ENCODE measurements around the gene DPT. TPM values are rescaled to one million over a fixed set of nuclear protein-coding genes. Genes with fewer than 3 reads are reported as not detected.

Gene DPT
- total RNA-seq, 4 donors from 2014 or later = 7.2 to 23.6 (median 14.4) TPM

DNA sequence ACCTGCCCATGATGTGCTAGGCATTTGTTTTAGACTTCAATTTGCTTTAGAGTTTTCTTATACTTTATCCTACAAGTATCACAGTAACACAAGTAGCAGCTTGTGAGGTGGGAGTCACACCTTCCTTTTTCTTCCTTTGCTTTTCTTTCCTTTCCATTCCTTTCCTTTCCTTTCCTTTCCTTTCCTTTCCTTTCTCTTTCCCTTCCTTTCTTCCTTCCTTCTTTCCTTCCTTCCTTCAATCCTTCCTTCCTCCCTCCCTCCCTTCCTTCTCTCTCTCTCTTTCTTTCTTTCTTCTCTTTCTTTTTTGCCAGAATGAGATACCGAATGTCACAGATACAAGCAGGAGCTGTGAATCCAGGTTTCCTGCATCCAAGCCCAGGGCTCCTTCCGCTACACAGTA is 3.9 kb downstream of the DPT start:
- WGBS = 96% methylated on average over 2 of the region's 2 CpGs

DNA sequence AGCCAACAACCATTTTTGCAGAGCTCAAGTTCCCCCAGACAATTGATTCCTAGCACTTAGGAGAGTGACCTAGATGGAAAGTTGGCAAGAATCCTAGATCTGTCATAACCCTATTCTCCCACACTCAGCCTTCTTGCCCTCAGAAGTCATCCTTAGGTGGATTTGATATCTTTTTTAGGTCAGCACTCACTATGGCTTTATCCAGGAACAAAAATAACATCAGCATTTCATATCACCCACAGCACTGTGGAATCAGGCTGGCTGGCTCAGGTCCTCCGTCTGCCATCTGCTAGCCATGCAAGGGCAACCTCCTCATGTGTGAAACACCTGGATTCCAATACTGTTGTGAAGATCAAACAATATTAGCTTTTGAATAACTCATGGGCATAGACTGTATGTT is 6.0 kb downstream of the DPT start:
- Histone ChIP-seq H3K4me3 (no peak overlapping the region), H3K27me3 (no peaks in the 10 kb centered on the region), H3K4me1 (peaks cover 11% of the 10 kb centered on the region), H3K9me3 (no peaks in the 10 kb centered on the region), H3K36me3 (no peaks in the 10 kb centered on the region), H3K27ac (no peak overlapping the region)
- DNase-seq (ENCODE audit: low spot score in 2 of 2) = no peak
- TF ChIP-seq POLR2AphosphoS5 (IDR thresholded peaks at IDR 0.05) (no peak), POLR2A (IDR thresholded peaks at IDR 0.05) (no peak), EP300 (IDR thresholded peaks at IDR 0.05) (no peak)
- TF ChIP-seq, protein P1, sequence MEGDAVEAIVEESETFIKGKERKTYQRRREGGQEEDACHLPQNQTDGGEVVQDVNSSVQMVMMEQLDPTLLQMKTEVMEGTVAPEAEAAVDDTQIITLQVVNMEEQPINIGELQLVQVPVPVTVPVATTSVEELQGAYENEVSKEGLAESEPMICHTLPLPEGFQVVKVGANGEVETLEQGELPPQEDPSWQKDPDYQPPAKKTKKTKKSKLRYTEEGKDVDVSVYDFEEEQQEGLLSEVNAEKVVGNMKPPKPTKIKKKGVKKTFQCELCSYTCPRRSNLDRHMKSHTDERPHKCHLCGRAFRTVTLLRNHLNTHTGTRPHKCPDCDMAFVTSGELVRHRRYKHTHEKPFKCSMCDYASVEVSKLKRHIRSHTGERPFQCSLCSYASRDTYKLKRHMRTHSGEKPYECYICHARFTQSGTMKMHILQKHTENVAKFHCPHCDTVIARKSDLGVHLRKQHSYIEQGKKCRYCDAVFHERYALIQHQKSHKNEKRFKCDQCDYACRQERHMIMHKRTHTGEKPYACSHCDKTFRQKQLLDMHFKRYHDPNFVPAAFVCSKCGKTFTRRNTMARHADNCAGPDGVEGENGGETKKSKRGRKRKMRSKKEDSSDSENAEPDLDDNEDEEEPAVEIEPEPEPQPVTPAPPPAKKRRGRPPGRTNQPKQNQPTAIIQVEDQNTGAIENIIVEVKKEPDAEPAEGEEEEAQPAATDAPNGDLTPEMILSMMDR (IDR thresholded peaks at IDR 0.05) = no peak
- WGBS = 50% methylated on average over 1 of the region's 1 CpG

More for the DNA sequence above, 3.9 kb downstream of the DPT start:
- H3K36me3 ChIP-seq = no peaks in the 10 kb centered on the region
- H3K4me1 ChIP-seq = peaks cover 11% of the 10 kb centered on the region
- no peaks in the 10 kb centered on the region for H3K9me3 ChIP-seq
- no peak for TF ChIP-seq EP300 (IDR thresholded peaks at IDR 0.05)
- no peak for TF ChIP-seq POLR2AphosphoS5 (IDR thresholded peaks at IDR 0.05)
- no peak for TF ChIP-seq POLR2A (IDR thresholded peaks at IDR 0.05)
- TF ChIP-seq, protein P1 (IDR thresholded peaks at IDR 0.05) = no peak
- DNase-seq (ENCODE audit: low spot score in 2 of 2) = no peak
- H3K4me3 ChIP-seq = no peak overlapping the region
- H3K27me3 ChIP-seq = no peaks in the 10 kb centered on the region
- no peak overlapping the region for H3K27ac ChIP-seq

DNA sequence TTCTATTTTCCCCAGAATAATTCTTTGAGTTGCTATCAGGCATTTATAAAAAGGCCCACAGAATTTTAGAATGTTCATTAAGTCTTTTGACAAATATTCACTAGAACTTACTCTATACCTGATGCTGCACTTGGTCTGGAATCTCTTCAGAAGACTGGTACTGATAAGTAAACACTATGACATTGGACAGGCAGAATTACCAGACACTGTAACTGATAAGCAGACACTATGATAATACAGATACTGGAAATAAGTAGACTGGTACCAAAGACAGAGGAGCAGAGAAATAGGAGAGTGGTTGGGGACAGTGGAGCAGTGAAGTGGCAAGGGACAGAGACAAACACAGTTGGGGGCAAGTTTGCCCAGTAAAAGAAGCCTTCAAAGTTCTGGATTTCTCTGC is 8.2 kb downstream of the DPT start:
- no peak for DNase-seq (ENCODE audit: low spot score in 2 of 2)
- no peak for TF ChIP-seq POLR2A (IDR thresholded peaks at IDR 0.05)
- TF ChIP-seq, protein P1 (IDR thresholded peaks at IDR 0.05) = no peak
- no peak for TF ChIP-seq EP300 (IDR thresholded peaks at IDR 0.05)
- no peak for TF ChIP-seq POLR2AphosphoS5 (IDR thresholded peaks at IDR 0.05)
- no peaks in the 10 kb centered on the region for H3K36me3 ChIP-seq

DNA sequence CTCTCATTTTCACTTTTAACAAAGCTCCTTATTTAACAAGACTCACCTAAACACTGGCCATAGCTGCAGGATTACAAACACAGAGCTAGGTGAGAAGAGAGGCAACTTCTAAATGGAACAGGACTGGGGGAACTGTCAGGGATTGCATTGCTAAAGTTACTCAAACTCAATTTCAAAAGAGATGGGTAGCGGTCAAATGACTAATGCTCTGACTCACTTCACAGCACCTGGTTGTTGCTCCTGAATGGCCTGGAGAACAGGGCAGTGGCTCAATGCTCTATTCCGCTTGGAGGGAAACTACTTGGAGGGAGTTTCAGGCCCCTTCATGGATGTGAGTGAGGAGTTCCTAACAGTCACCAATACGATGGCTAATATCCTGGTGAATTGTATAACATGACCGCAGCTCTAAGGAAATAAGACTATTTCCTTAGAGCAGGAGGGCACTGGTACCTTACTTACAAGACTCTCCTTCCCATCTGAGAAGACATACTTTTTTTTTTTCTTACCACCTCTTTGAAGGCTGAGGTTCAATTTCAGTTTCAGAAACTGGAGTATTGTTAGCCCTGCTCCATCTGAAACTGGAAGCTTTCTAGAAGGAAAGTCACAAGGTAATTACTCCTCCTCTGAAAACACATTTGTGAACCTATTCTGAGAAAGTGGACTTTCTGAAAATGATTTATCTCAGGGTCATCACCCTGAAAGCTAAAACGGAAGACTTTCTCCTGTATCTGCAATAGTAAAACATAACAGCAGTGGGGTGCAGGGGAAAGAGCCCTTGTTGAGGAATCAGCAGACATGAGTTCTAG is 9.5 kb downstream of the DPT start:
- Histone ChIP-seq H3K4me3 (no peak overlapping the region), H3K36me3 (no peaks in the 10 kb centered on the region), H3K9me3 (no peaks in the 10 kb centered on the region), H3K27me3 (no peaks in the 10 kb centered on the region), H3K4me1 (no peaks in the 10 kb centered on the region), H3K27ac (no peak overlapping the region)
- 92% methylated on average over 5 of the region's 5 CpGs for WGBS
- no peak for DNase-seq (ENCODE audit: low spot score in 2 of 2)
- TF ChIP-seq POLR2AphosphoS5 (IDR thresholded peaks at IDR 0.05) = no peak
- TF ChIP-seq EP300 (IDR thresholded peaks at IDR 0.05) = no peak
- TF ChIP-seq, protein P1 (IDR thresholded peaks at IDR 0.05) = no peak

More for the DNA sequence above, 8.2 kb downstream of the DPT start:
- H3K4me3 ChIP-seq = no peak overlapping the region
- H3K4me1 ChIP-seq = no peaks in the 10 kb centered on the region
- H3K27me3 ChIP-seq = no peaks in the 10 kb centered on the region
- H3K27ac ChIP-seq = no peak overlapping the region
- H3K9me3 ChIP-seq = no peaks in the 10 kb centered on the region

DNA sequence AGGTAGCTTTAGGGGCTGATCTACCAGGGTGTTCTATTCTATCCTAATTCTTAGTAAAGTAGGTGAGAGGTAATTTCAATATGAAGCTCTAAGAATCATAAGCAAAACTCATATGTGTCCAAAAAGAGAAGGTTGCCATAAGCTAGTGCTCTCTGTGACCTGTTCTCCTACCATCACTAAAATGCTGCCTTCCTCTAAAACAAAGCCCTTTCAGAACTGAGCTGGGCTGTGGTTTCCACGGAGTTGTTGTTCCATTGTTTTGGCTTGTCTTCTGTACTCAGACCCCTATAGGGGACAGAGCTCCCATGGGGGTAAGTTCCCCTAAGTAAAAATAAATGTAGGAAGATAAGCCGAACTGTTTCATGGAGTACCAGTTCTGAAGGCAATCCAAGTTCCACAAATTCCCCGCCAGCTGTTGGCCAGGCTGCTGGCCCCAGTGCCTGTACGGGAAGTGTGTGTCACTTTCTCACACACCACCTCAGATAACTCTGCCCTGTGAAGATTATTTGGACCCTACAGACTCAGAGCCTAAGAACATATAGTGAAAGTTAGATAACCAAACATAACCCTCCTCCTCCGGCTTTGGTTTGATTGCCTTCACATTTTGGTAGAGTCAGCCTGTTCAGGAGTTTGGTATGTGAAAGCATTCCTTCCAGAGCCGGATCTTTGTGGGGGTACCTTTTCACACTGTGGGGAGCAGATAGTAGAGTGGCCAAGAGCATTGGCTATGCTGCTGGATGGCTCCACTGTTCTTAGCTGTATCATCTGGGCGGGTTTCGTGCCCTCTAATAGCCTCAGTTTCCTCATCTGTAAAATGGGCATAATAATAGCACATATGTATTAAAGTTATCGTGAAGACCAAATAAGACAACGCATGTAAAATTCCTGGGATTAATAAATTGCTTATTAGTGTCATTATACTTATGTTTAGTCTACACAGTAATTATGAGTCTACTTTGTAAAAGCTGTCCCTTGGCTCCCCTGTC is 10.8 kb downstream of the DPT start:
- no peak for TF ChIP-seq EP300 (IDR thresholded peaks at IDR 0.05)
- TF ChIP-seq, protein P1 (IDR thresholded peaks at IDR 0.05) = no peak
- no peak for TF ChIP-seq POLR2A (IDR thresholded peaks at IDR 0.05)
- TF ChIP-seq POLR2AphosphoS5 (IDR thresholded peaks at IDR 0.05) = no peak

More for the DNA sequence above, 10.8 kb downstream of the DPT start:
- no peak overlapping the region for H3K4me3 ChIP-seq
- H3K9me3 ChIP-seq = no peaks in the 10 kb centered on the region
- no peaks in the 10 kb centered on the region for H3K27me3 ChIP-seq
- WGBS = 85% methylated on average over 10 of the region's 10 CpGs
- no peaks in the 10 kb centered on the region for H3K36me3 ChIP-seq
- DNase-seq (ENCODE audit: low spot score in 2 of 2) = no peak
- no peaks in the 10 kb centered on the region for H3K4me1 ChIP-seq
- no peak overlapping the region for H3K27ac ChIP-seq
